Sciatic nerve (tissue), 2 donors: ENCODE measurements around the gene ATG101. TPM values are rescaled to one million over a fixed set of nuclear protein-coding genes. Genes with fewer than 3 reads are reported as not detected.
A peak's percentile ranks its signal among the peaks of the same experiment; 100 is the strongest.

ENCODE experiments used
- ATAC-seq: fragments of 200-7000 bp; cut with Tn5 transposase; one replicate; pipeline ENCODE4 v1.9.1; 2020; ENCODE audit warnings: mild to moderate bottlenecking, moderate library complexity
- DNase-seq: peaks from one replicate; pipeline ENCODE4 v3.0.0-alpha.2; 2020; ENCODE audit warnings: low spot score
- intact Hi-C: fragments of 100-400 bp; cut with DNase I; formaldehyde crosslinking; loops from one replicate; pipeline ENCODE4 v1.14.2; 2022
- total RNA-seq: library from RNA; stranded (reverse); fragmentation: NEBNext Ultra II Directional; extraction: Animal tissue kit (Norgen Biotek cat#: 25700); gene quantifications from one replicate; pipeline ENCODE4 v1.2.1, GENCODE V29; 2021
- donor health status: DM: no; HTN: no; CAD: no.
- donor health status: DM: no; HTN: no; CAD: no.

Gene ATG101
- total RNA-seq, 1 donor from 2014 or later = 28.2 TPM

DNA sequence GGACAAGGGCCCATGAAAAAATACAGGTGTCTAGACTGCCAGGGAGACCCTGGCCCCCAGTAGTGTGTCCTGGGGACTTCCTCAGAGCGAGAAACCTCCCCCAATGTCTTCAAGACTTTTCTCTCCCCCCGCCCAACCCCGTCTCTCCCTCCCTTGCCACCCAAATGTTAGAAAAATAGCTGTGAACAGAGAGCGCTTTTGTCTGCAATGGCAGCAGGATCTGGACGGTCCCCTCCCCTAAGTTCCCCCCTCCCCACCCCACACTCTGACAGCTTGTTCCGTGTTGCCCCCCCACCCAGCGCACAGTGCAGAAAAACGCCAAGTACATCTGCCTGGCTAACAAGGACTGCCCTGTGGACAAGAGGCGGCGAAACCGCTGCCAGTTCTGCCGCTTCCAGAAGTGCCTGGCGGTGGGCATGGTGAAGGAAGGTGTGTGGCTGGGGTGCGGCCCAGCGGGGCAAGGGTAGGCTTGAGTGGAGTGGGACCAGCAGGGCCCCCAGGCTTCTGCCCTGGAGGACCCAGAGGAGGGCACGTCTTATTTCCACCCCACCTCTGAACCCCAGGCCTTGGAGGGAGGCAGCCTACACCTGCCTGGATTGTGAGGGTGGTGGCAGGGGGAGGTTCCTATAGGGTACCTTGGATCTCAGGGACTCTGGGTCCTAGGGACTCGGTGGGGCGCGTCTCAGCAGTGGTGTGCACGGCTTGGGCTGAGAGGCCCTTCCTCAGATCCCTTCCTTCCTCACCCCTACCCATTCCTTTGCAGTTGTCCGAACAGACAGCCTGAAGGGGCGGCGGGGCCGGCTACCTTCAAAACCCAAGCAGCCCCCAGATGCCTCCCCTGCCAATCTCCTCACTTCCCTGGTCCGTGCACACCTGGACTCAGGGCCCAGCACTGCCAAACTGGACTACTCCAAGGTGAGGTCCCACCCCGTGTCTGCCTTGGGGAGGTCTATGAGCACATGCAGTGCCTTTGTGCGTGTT is 13.8 kb upstream of the ATG101 start:
- DNase-seq (peak; percentile 81), ATAC-seq (peak; percentile 0)
- intact Hi-C loops = no loop called here

DNA sequence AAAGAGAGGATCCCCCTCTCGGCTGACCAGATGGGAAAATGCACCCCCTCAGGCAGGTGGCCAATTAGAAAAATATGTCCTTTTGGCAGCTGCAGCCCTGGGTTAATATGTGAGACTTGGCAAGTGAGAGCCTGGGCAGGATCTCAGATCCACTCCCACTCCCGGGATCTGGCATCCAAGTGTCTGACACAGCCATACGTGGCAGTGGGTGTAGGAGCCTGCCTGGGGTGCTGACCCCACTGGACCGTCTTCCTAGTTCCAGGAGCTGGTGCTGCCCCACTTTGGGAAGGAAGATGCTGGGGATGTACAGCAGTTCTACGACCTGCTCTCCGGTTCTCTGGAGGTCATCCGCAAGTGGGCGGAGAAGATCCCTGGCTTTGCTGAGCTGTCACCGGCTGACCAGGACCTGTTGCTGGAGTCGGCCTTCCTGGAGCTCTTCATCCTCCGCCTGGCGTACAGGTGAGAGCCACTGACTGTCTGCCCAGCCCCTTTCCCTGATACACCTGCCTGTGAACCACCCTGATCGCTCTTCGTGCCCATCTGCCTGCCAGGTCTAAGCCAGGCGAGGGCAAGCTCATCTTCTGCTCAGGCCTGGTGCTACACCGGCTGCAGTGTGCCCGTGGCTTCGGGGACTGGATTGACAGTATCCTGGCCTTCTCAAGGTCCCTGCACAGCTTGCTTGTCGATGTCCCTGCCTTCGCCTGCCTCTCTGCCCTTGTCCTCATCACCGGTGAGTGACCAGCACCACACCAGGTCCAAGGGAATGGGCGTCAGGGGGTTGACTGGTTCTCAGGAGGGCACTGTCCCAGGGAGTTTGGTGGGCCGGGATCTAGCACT is 12.8 kb upstream of the ATG101 start:
- peak; percentile 1 for ATAC-seq
- intact Hi-C loops = no loop called here
- DNase-seq = peak; percentile 71

- intact Hi-C loops = no loop called here
- DNase-seq = no peak
- ATAC-seq = no peak
Observed at GRCh38 chr12:52057638-52058576, 11.9 kb upstream of the ATG101 start.

GRCh38 chr12:52058631-52059361 is 11.0 kb upstream of the ATG101 start:
- intact Hi-C loops = no loop called here
- peak; percentile 5 for ATAC-seq
- peak; percentile 80 for DNase-seq

DNA sequence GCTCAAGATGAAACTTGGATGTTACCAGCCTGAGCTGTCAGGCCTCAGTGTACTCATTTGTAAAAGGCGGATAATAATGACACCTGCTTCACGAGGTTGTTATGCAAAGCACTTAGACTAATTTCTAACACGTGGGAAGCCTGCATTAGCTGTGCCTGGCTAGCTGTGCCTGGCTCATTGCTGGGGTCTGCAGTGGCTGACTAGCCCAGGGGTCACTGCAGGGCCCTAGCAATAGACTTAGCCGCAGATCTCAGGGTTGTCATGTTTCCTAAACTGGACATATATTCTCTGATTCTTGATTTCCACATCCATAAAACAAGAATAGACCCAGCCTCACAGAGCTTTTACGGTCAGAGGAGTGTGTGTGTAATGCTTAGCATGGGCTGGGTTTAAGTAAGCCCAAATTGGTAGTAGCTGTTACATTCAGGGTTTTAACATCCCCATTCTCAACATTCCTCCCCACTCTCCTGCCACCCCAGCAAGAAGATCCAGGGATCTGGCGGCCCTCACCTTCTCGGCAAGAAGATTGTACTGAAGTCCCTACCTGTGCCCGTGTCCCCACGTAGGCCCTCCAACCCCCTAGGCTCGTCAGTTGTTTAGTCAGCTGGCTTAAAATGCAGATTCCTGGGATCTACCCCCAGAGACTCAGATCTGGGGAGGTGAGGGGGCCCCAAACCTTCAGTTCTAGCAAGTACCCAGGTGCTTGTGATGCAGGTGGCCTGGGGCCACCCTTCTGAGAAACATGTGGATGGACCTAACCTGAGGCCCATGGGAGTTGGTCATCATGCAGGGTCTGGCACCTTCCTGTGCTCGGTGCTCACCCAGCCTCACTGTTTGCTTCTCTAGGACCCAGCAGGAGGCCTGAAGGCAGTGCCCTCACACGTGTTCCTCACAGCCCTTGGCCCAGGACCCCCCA is 9.9 kb upstream of the ATG101 start:
- DNase-seq (no peak), ATAC-seq (peak; percentile 7)
- intact Hi-C loops = no loop called here

DNA sequence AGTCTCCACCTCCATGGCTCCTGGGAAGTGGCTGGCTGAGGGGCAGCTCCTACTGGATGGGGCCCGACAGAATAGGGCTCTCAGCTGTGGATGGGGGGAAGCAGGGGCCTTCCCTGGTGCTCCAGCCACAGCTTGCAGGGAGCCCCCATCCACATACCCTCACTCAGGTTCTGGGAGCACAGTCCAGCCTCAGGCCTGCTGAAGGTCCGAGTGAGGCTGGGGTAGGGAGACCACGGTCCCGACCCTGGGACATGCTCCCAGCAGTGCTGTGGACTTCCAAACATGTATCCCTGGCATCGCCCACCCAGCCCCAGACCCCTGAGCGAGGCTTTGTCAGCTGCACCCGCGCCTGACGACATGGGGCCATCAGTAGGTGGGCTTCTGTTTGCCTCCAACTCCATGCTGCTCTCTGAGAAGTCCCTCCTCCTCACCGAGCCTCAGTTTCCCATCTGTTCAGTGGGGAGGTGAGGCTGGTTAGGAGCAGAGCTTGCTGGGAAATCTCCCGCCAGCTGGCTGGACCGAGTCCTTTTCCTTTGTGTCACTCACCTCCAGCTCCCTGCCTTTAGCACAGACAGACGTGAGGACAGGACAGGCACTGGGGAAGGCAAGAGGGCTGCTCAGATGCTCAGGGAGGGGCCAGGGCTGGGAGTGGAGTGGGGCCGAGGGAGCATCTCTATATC is 9.1 kb upstream of the ATG101 start:
- ATAC-seq (peak; percentile 0), DNase-seq (peak; percentile 63)
- intact Hi-C loops = no loop called here

DNA sequence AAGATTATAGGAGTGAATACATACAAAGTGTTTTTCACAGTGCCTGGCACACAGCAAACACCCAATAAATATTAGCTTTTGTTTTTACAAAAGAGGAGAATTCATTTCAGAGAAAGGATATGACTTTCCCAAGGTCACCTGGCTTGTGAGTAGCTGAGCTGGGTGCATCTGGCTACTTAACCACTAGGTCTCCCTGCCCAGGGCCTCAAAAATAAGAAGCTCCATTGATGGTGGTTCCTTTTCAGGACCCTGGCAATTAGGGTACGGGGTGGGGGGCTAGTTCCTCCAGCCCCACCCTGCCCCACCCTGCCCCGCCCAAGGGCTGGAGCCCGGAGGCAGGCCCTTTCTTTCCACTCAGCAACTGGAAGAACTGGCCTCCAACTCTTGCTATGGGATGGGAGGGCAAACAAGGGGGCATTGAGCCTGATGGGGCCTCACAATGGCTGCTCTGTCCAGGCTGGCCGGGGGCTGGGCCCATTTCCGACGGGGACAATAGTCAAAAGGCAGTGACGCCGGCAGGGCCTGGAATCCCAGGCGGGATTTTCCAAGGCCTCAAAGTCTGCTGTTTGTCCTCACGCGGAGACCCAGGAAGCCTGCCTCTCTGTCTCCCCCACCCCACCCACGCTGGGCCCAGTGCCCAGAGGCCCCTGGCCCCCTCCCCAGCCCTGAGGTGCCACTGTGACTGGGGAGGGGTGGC is 8.2 kb upstream of the ATG101 start:
- peak; percentile 85 for DNase-seq
- intact Hi-C loops = no loop called here
- peak; percentile 1 for ATAC-seq

- intact Hi-C loops = no loop called here
Observed at GRCh38 chr12:52062167-52063081, 7.4 kb upstream of the ATG101 start.

GRCh38 chr12:52063082-52063924 is 6.5 kb upstream of the ATG101 start:
- DNase-seq (peak; percentile 74), ATAC-seq (no peak)
- intact Hi-C loops = no loop called here

More at GRCh38 chr12:52062167-52063081, 7.4 kb upstream of the ATG101 start:
- DNase-seq = no peak
- no peak for ATAC-seq

DNA sequence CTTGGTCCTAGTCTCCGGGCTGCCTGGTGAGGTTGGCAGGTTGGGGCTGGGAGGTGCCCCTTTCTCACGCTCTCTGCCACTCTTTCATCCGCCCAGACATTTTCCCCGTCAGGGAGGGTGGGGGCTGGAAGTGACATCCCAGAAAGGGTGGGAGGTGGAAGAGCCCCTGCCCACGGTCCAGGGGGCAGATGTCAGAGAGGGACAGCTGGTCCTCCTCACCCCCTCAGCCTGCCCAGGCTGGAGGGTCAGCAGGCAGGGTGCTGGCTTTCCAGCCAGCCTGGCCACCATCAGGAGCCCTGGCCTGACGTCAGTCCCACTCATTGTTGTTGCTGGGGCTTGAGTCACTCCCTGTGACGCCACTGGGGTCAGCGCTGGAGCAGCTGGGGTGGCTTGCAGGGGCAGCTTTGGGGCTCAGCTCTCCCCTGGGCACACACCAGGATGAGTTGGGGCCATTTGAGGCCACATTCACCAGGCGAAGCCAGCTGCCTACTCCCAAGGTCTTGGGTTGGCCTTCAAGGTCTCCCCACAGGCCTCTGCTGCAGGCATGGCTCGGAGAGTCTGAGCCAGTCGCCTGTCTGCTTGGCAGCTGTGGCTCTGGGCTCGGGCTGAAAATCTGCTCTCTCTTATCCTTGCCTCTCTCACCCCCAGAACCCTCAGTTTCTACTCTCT is 5.7 kb upstream of the ATG101 start:
- DNase-seq (peak; percentile 83), ATAC-seq (peak; percentile 6)
- intact Hi-C loops = no loop called here

DNA sequence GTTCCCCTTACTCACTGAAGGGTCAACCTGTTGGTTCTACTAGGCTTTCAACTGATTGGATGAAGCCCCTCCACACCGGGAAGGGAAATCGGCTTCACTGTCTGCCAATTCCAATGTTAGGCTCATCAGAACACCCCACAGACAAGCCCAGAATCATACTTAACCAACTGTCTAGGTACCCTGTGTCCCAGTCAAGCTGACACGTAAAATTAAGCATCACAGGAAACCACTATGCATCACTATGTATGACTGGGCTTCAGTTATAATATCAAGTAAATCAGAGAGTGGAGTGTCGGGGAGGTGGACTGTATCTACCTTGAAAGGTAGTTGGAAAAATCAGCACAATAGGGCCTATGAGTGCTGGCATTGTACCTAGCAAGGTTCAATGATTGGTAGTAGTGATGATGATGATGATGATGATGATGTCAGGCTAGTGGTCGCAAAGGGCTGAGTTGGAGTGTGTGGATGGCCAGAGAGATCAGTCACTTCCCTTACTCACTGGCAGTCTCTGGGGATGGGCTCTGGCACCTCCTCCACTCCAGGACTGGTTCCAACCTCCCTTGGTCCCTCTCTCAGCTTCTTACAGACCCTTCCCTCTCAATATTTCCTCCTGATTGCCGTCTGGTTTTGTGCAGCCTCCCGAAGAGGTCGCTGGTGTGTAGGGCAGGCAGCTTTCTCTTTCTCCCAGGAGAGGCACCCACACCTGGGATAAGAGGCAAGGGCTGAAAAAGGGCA is 3.3 kb upstream of the ATG101 start:
- no peak for DNase-seq
- intact Hi-C loops = no loop called here
- ATAC-seq = no peak

DNA sequence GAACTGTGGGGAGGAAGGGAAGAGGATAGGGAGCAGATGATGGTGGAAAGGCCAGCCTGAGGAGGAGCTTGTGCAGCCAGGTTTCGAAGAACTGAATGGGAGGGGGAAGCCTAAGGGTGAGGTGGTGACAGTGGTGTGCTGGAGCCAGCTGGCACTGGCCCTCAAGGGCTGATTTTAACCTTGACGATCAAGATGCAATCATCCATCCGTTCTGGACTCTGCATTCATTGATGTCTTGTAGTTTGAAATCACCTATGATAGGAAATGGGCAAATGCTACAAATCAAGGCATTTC is 2.8 kb upstream of the ATG101 start:
- intact Hi-C loops = no loop called here
- ATAC-seq (no peak), DNase-seq (no peak)

DNA sequence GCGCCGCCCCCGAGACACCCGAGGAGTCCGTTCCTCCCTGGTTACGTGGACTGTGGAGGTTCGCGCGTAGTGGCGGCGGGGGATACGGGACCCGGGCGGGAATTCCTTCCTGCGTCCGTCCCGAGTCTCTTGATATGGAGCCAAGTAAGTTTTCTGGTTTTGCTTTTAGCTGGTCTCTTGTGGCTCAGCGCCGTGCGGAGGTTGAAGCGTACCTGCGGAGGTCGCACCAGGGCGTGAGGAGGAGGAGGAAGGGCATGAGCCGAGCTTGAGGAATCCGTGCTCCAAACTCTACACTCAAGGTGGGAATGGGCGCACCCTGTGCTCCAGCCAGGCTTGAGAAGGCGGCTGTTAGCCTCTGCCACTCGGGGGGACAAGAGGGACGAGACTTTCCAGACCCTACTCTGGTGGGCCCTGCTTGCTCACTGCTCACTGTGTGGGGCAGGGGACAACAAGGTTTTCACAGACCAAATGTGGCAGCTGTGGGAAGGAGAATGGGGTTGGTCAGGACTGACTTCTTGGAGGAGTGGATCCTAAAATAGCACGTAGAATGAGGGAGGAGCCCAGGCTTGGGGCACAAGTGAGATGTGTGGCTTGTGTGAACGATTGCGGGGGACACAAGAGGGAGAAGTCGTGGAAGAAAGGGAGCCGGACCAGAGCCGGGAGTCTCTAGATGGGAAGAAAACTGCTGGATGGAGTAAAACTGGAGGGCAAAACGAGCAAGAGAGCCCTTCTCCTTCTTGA is 577 bp downstream of the ATG101 start:
- ATAC-seq = no peak
- DNase-seq = no peak
- intact Hi-C loops = no loop called here
